ENCODE data around the gene DPH3.

The DPH3 gene

GRCh38 chr3:16255326-16255725, 9.4 kb downstream of the DPH3 start:
- no peak for DNase-seq (ENCODE audit: low read depth in 2 of 2)

GRCh38 chr3:16254916-16255315, 9.8 kb downstream of the DPH3 start:
- DNase-seq (ENCODE audit: low read depth in 2 of 2), result no peak

- no peak for DNase-seq (ENCODE audit: low read depth in 2 of 2)
These were observed 11.1 kb downstream of the DPH3 start for GRCh38 chr3:16253601-16254000.

- DNase-seq (ENCODE audit: low read depth in 2 of 2), result no peak
These were observed 11.8 kb downstream of the DPH3 start for GRCh38 chr3:16252988-16253387.

- DNase-seq (ENCODE audit: low read depth in 2 of 2), result no peak
These were observed 12.3 kb downstream of the DPH3 start for GRCh38 chr3:16252243-16252978.

GRCh38 chr3:16251316-16252085, 13.2 kb downstream of the DPH3 start:
- DNase-seq (ENCODE audit: low read depth in 2 of 2), result no peak

GRCh38 chr3:16249886-16250285, 14.9 kb downstream of the DPH3 start:
- no peak for DNase-seq (ENCODE audit: low read depth in 2 of 2)

- peak in 1 of 2 donors; percentile 14 for DNase-seq (ENCODE audit: low read depth in 2 of 2)
These were observed 15.4 kb downstream of the DPH3 start for GRCh38 chr3:16249336-16249735.

- DNase-seq (ENCODE audit: low read depth in 2 of 2), result no peak
These were observed 16.2 kb downstream of the DPH3 start for GRCh38 chr3:16248556-16248955.

- DNase-seq (ENCODE audit: low read depth in 2 of 2), result peak; percentile 61 to 73
These were observed 17.3 kb downstream of the DPH3 start for GRCh38 chr3:16247282-16248061.

GRCh38 chr3:16245609-16246008, 19.1 kb downstream of the DPH3 start:
- DNase-seq (ENCODE audit: low read depth in 2 of 2), result no peak

GRCh38 chr3:16243706-16244490, 20.8 kb downstream of the DPH3 start:
- DNase-seq (ENCODE audit: low read depth in 2 of 2), result peak in 1 of 2 donors; percentile 8

GRCh38 chr3:16242177-16242576, 22.6 kb downstream of the DPH3 start:
- no peak for DNase-seq (ENCODE audit: low read depth in 2 of 2)

- DNase-seq (ENCODE audit: low read depth in 2 of 2), result no peak
These were observed 23.5 kb downstream of the DPH3 start for GRCh38 chr3:16241225-16241624.

- DNase-seq (ENCODE audit: low read depth in 2 of 2), result no peak
These were observed 24.3 kb downstream of the DPH3 start for GRCh38 chr3:16240229-16241023.

- DNase-seq (ENCODE audit: low read depth in 2 of 2), result no peak
These were observed 25.0 kb downstream of the DPH3 start for GRCh38 chr3:16239780-16240179.

GRCh38 chr3:16239086-16239770, 25.5 kb downstream of the DPH3 start:
- no peak for DNase-seq (ENCODE audit: low read depth in 2 of 2)

GRCh38 chr3:16236856-16237393, 27.8 kb downstream of the DPH3 start:
- DNase-seq (ENCODE audit: low read depth in 2 of 2), result no peak

- no peak for DNase-seq (ENCODE audit: low read depth in 2 of 2)
These were observed 28.6 kb downstream of the DPH3 start for GRCh38 chr3:16236030-16236639.

All from stimulated activated CD4-positive, alpha-beta T cell treated with anti-CD3 and anti-CD28 coated beads, Interleukin-15, amount 100 ng/mL, for 48 hours (primary cell).